Fibroblast of pulmonary artery (primary cell): ENCODE measurements around the gene SMG7.

Source experiments
- DNase-seq: peaks from one replicate; pipeline ENCODE4 v3.0.0-alpha.2; 2010; ENCODE audit warnings: low read depth
- H3K4me3 ChIP-seq: replicated peaks from 2 replicates; pipeline ENCODE4 v1.5.1; 2011; ENCODE audit warnings: low read depth, mild to moderate bottlenecking, control low read depth, low read length, moderate library complexity
- CTCF ChIP-seq: IDR thresholded peaks from 2 replicates; pipeline ENCODE4 v1.5.1; 2011; ENCODE audit warnings: mild to moderate bottlenecking, control low read depth, low read length, inconsistent platforms; ENCODE audit errors: missing control alignments

Gene SMG7

GRCh38 chr1:183553331-183553730 is 81.0 kb downstream of the SMG7 start:
- no peak for TF ChIP-seq CTCF
- H3K4me3 ChIP-seq = no peak overlapping the region
- DNase-seq = no peak

GRCh38 chr1:183553764-183554163 is 81.5 kb downstream of the SMG7 start:
- TF ChIP-seq CTCF = no peak
- DNase-seq = no peak
- H3K4me3 ChIP-seq = no peak overlapping the region

DNA sequence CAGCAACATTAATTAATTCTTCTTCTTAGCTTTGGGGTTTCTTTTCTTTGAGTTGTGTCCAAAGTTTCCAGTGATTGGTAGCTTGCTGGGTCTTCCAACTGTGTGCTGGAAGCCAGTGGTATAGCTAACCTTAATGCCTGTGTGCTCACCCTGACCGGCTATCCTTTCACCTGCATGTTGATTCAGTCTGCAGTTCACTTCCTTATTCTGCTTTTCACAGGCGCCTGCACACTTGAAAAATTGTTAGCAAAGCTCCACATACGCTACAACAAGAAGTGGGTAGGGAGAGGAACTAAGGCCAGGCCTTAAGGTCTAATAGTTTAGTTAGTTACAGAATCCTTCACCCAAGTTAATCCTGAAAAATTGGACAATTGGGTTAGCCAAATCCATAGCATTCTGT is 82.3 kb downstream of the SMG7 start:
- no peak overlapping the region for H3K4me3 ChIP-seq
- TF ChIP-seq CTCF = no peak
- DNase-seq = no peak

DNA sequence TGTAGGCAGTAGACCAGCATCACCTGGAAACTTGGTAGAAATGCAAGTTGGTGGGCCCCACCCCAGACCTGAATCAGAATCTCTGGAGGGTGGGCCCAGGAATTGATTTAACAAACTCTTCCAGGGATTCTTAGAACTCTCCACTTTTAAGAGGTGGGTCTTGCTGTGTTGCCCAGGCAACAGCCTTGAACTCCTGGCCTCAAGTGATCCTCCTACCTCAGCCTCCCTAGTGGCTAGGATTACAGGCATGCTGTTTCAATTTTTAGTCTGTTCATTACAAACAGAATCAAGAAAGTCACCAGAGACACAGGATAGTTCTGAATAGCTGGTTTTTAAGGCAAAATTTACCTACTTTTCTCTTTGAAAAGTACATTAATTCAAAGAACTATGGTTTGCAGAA is 86.8 kb downstream of the SMG7 start:
- no peak for DNase-seq
- no peak overlapping the region for H3K4me3 ChIP-seq
- TF ChIP-seq CTCF = no peak

GRCh38 chr1:183562701-183563100 is 90.4 kb downstream of the SMG7 start:
- no peak overlapping the region for H3K4me3 ChIP-seq
- no peak for DNase-seq
- no peak for TF ChIP-seq CTCF

GRCh38 chr1:183565261-183565660 is 93.0 kb downstream of the SMG7 start:
- no peak overlapping the region for H3K4me3 ChIP-seq
- TF ChIP-seq CTCF = no peak
- DNase-seq = no peak

DNA sequence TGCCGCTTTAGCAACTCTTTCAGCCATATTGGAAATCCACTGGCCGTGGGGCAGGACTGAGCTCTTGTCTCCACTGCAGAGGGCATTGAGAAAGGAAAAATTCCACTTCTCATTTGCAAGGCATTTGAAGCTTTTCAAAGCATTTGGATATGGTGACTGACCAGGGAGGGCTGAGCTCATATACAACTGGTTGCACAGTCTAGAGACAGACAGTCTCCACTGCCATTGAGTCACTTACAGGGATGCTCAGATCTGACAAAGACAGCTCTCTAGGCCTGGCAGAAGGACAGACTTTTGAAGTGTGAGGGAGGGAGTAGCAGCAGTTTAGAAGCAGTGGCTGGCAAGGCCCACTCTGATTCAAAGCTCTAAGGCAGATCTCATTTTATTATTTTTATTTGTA is 93.7 kb downstream of the SMG7 start:
- H3K4me3 ChIP-seq = no peak overlapping the region
- TF ChIP-seq CTCF = no peak
- no peak for DNase-seq
